ENCODE data around the gene OPRM1. TPM values are rescaled to one million over a fixed set of nuclear protein-coding genes. Genes with fewer than 3 reads are reported as not detected.

Gene OPRM1
- total and polyA plus RNA-seq, 2 of the 8 experiments (the other 6 are each of a cell fraction or from before 2014, with no cell fraction given), result not detected

GRCh38 chr6:154229786-154230185 lies 190.7 kb downstream of the OPRM1 start:
- H3K9me3 ChIP-seq (ENCODE audit: insufficient read depth in 2 of 2, low read depth in 1 of 2, low read length in 1 of 2), result no peaks in the 10 kb centered on the region; a peak in 1 of 4 replicates
- no peak for DNase-seq (ENCODE audit: low read depth in 1 of 2, low spot score in 2 of 2)
- H3K23ac ChIP-seq (ENCODE audit: insufficient read length), result no peak overlapping the region
- no peak overlapping the region for H2BK12ac ChIP-seq (ENCODE audit: low read depth, low read length)
- H3K27me3 ChIP-seq (replicated peaks in 1 of 4; ENCODE audit: control insufficient read depth in 3 of 4, extremely low read depth in 1 of 4, insufficient read depth in 3 of 4, low read length in 3 of 4), result no peaks in the 10 kb centered on the region
- no peak overlapping the region for H4K8ac ChIP-seq (ENCODE audit: extremely low read depth, insufficient read depth, low read length)
- H3K4me3 ChIP-seq (ENCODE audit: extremely low read depth in 1 of 4, insufficient read depth in 2 of 4, low read depth in 3 of 4, low read length in 4 of 4), result no peak overlapping the region
- no peak overlapping the region for H2BK20ac ChIP-seq (ENCODE audit: low read length)
- H4K20me1 ChIP-seq (replicated peaks in 1 of 2; ENCODE audit: control insufficient read depth in 1 of 2, insufficient read depth in 2 of 2, low read length in 2 of 2), result no peaks in the 10 kb centered on the region
- H2AFZ ChIP-seq (ENCODE audit: low read length), result no peak overlapping the region
- no peak overlapping the region for H4K91ac ChIP-seq (replicated peaks; ENCODE audit: insufficient read length, low read length)
- no peak overlapping the region for H3K18ac ChIP-seq (ENCODE audit: extremely low read depth, low read length)
- H4K5ac ChIP-seq (ENCODE audit: insufficient read length, low read depth, low read length), result no peak overlapping the region
- H2BK15ac ChIP-seq (ENCODE audit: low read length), result no peak overlapping the region
- FAIRE-seq, result no peak
- H3K56ac ChIP-seq (replicated peaks; ENCODE audit: insufficient read length, low read depth, low read length), result no peak overlapping the region
- CTCF ChIA-PET (ENCODE audit: partially characterized antibody), result no interaction called here
- no peak overlapping the region for H2AK5ac ChIP-seq (ENCODE audit: low read depth, low read length)
- no peaks in the 10 kb centered on the region for H3K23me2 ChIP-seq (ENCODE audit: low read depth, low read length)
- 88% methylated on average over 6 of the region's 6 CpGs; no CpG with 5 or more reads in 1 of the 2 experiments for WGBS, 2 experiments (ENCODE audit: extremely low coverage in 1 of 2, insufficient coverage in 1 of 2, insufficient read length in 1 of 2, insufficient replicate concordance in 2 of 2, low coverage in 1 of 2, low lambda C conversion rate in 2 of 2, missing lambda C conversion rate in 1 of 2)
- no peak overlapping the region for H3K4ac ChIP-seq (replicated peaks; ENCODE audit: insufficient read length, low read depth, low read length)
- no peak overlapping the region for H3K9ac ChIP-seq (replicated peaks in 1 of 4; ENCODE audit: extremely low read depth in 1 of 4, low read depth in 3 of 4, low read length in 3 of 4)
- POLR2A ChIA-PET (ENCODE audit: partially characterized antibody), result no interaction called here
- TF ChIP-seq KDM4A (IDR thresholded peaks at IDR 0.05; ENCODE audit: low read depth, low read length, severe bottlenecking), result no peak
- no peak for TF ChIP-seq TCF12 (IDR thresholded peaks at IDR 0.05; ENCODE audit: low read depth, low read length)
- no peak for TF ChIP-seq KDM5A (IDR thresholded peaks at IDR 0.05; ENCODE audit: low read length)
- no peak for TF ChIP-seq SUZ12 (IDR thresholded peaks at IDR 0.05; ENCODE audit: low read length)
- no peak for TF ChIP-seq TAF1 (IDR thresholded peaks at IDR 0.05; ENCODE audit: low read depth, low read length)
- no peak for TF ChIP-seq CBX5 (IDR thresholded peaks at IDR 0.05; ENCODE audit: low read depth, low read length)
- no peak for TF ChIP-seq SP4 (IDR thresholded peaks at IDR 0.05; ENCODE audit: low read length)
- TF ChIP-seq JUND (IDR thresholded peaks at IDR 0.05; ENCODE audit: low read length), result no peak
- H3K14ac ChIP-seq (ENCODE audit: insufficient read length), result no peak overlapping the region
- H2BK120ac ChIP-seq (replicated peaks; ENCODE audit: low read depth, low read length), result no peak overlapping the region
- H3K27ac ChIP-seq (ENCODE audit: low read depth, low read length), result no peak overlapping the region
- H3K36me3 ChIP-seq (ENCODE audit: control insufficient read depth in 2 of 4, insufficient read depth in 4 of 4, low read length in 3 of 4), result no peaks in the 10 kb centered on the region
- no peak overlapping the region for H2BK5ac ChIP-seq (ENCODE audit: low read depth, low read length)
- H3K4me1 ChIP-seq (replicated peaks in 1 of 4; ENCODE audit: control insufficient read depth in 3 of 4, insufficient read depth in 4 of 4, low read length in 3 of 4), result no peaks in the 10 kb centered on the region
- no peaks in the 10 kb centered on the region for H3K79me1 ChIP-seq (ENCODE audit: low read depth, low read length)
- H3K4me2 ChIP-seq (ENCODE audit: insufficient read depth in 1 of 2, low read depth in 2 of 2, low read length in 2 of 2), result no peak overlapping the region
- no peaks in the 10 kb centered on the region for H3K79me2 ChIP-seq (ENCODE audit: control insufficient read depth in 1 of 2, insufficient read depth in 2 of 2, low read length in 2 of 2)

Measured in H1 (cell line).